GM23338 (cell line): Measurements from ENCODE around the gene PRPF19. TPM values are rescaled to one million over a fixed set of nuclear protein-coding genes. Genes with fewer than 3 reads are reported as not detected.

Experiments used
- ATAC-seq: fragments of 200-7000 bp; cut with Tn5 transposase; 3 replicates; pipeline ENCODE4 v1.9.1; 2020
- DNase-seq: peaks from one replicate; pipeline ENCODE4 v3.0.0-alpha.2; 2015; ENCODE audit warnings: low spot score
- H2AFZ ChIP-seq: fragments of 200-600 bp; sonication (generic); 2 replicates; pipeline ENCODE4 v1.8.0; 2016; ENCODE audit warnings: antibody characterized with exemption, mild to moderate bottlenecking, moderate library complexity
- H3F3A ChIP-seq: fragments of 200-600 bp; sonication (generic); replicated peaks from 2 replicates; pipeline ENCODE4 v1.8.0; 2017; ENCODE audit warnings: antibody characterized with exemption, mixed run types, low read depth
- H3K27ac ChIP-seq: fragments of 200-600 bp; sonication (generic); 2 replicates; pipeline ENCODE4 v1.6.1; 2016; ENCODE audit warnings: low read depth
- H3K27me3 ChIP-seq: fragments of 200-600 bp; sonication (generic); 2 replicates; pipeline ENCODE4 v1.8.0; 2016; ENCODE audit warnings: mild to moderate bottlenecking, mixed run types, moderate library complexity; ENCODE audit not compliant: insufficient read depth
- H3K36me3 ChIP-seq: fragments of 200-600 bp; sonication (generic); 2 replicates; pipeline ENCODE4 v1.8.0; 2016; ENCODE audit warnings: mild to moderate bottlenecking; ENCODE audit not compliant: insufficient read depth
- H3K4me1 ChIP-seq: fragments of 200-600 bp; sonication (generic); 2 replicates; pipeline ENCODE4 v1.8.0; 2016; ENCODE audit warnings: mild to moderate bottlenecking, moderate library complexity; ENCODE audit not compliant: insufficient read depth
- H3K4me2 ChIP-seq: fragments of 200-600 bp; sonication (generic); 2 replicates; pipeline ENCODE4 v1.7.1; 2017; ENCODE audit warnings: mixed run types
- H3K4me3 ChIP-seq: fragments of 200-600 bp; sonication (generic); 2 replicates; pipeline ENCODE4 v1.6.1; 2016; ENCODE audit warnings: mixed run types
- H3K79me2 ChIP-seq: fragments of 200-600 bp; sonication (generic); replicated peaks from 2 replicates; pipeline ENCODE4 v1.8.0; 2017; ENCODE audit warnings: mild to moderate bottlenecking; ENCODE audit not compliant: insufficient read depth
- H3K9me2 ChIP-seq: fragments of 200-600 bp; sonication (generic); 2 replicates; pipeline ENCODE4 v1.8.0; 2017; ENCODE audit not compliant: insufficient read depth
- H4K20me1 ChIP-seq: fragments of 200-600 bp; sonication (generic); replicated peaks from 2 replicates; pipeline ENCODE4 v1.8.0; 2017; ENCODE audit warnings: mild to moderate bottlenecking; ENCODE audit not compliant: insufficient read depth
- H3K27ac Mint-ChIP-seq: 2 replicates; pipeline ENCODE4 v1.8.0; 2020; ENCODE audit warnings: inconsistent platforms, mild to moderate bottlenecking, moderate library complexity, mixed read lengths
- H3K27me3 Mint-ChIP-seq: 3 replicates; pipeline ENCODE4 v1.8.0; 2022; ENCODE audit warnings: low read depth, mild to moderate bottlenecking, moderate library complexity, mixed read lengths, inconsistent platforms; ENCODE audit not compliant: insufficient read depth, poor library complexity
- H3K36me3 Mint-ChIP-seq: 3 replicates; pipeline ENCODE4 v1.8.0; 2021; ENCODE audit warnings: low read depth, mild to moderate bottlenecking, inconsistent platforms, moderate library complexity, mixed read lengths
- H3K4me1 Mint-ChIP-seq: 3 replicates; pipeline ENCODE4 v1.8.0; 2020; ENCODE audit warnings: mild to moderate bottlenecking, inconsistent platforms, mixed read lengths
- H3K4me3 Mint-ChIP-seq: 3 replicates; pipeline ENCODE4 v1.8.0; 2021; ENCODE audit warnings: moderate library complexity, mild to moderate bottlenecking, inconsistent platforms, mixed read lengths
- H3K9me3 Mint-ChIP-seq: 3 replicates; pipeline ENCODE4 v1.8.0; 2020; ENCODE audit warnings: moderate library complexity, mild to moderate bottlenecking, inconsistent platforms, mixed read lengths
- CREB1 ChIP-seq: fragments of 250-450 bp; sonication (Bioruptor Pico); IDR thresholded peaks from 2 replicates; pipeline ENCODE4 v1.5.0; 2020; ENCODE audit warnings: low read depth, mild to moderate bottlenecking, moderate library complexity
- CTCF ChIP-seq, 2 experiments: fragments of 200-600 bp in 1 of 2; sonication (generic) in 1 of 2; conservative IDR thresholded peaks; 2 replicates each; pipeline versions ENCODE4 v1.5.1 to v1.6.1; 2016 to 2017; ENCODE audit warnings: antibody characterized with exemption in 2 of 2, low read depth in 2 of 2, mild to moderate bottlenecking in 2 of 2, moderate library complexity in 1 of 2
- ETS1 ChIP-seq: IDR thresholded peaks from 2 replicates; pipeline ENCODE4 v1.6.1; 2016; ENCODE audit warnings: antibody characterized with exemption
- EZH2 ChIP-seq: fragments of 200-600 bp; sonication (generic); IDR thresholded peaks from one replicate; pipeline ENCODE4 v1.8.0; 2017; ENCODE audit warnings: antibody characterized with exemption, mild to moderate bottlenecking, low read depth; ENCODE audit not compliant: unreplicated experiment
- EZH2phosphoT487 ChIP-seq: fragments of 200-600 bp; sonication (generic); IDR thresholded peaks from one replicate; pipeline ENCODE4 v1.8.1; 2018; ENCODE audit warnings: antibody characterized with exemption; ENCODE audit not compliant: unreplicated experiment
- JUNB ChIP-seq: IDR thresholded peaks from one replicate; pipeline ENCODE4 v1.6.1; 2016; ENCODE audit warnings: antibody characterized with exemption; ENCODE audit not compliant: unreplicated experiment
- NANOG ChIP-seq: IDR thresholded peaks from 2 replicates; pipeline ENCODE4 v1.6.1; 2016; ENCODE audit warnings: antibody characterized with exemption, borderline replicate concordance
- POLR2AphosphoS5 ChIP-seq: IDR thresholded peaks from 2 replicates; pipeline ENCODE4 v1.6.1; 2016; ENCODE audit warnings: antibody characterized with exemption, low read depth
- REST ChIP-seq: IDR thresholded peaks from one replicate; pipeline ENCODE4 v1.6.1; 2018; ENCODE audit warnings: antibody characterized with exemption; ENCODE audit not compliant: unreplicated experiment
- STAT1 ChIP-seq: IDR thresholded peaks from one replicate; pipeline ENCODE4 v1.6.1; 2016; ENCODE audit warnings: antibody characterized with exemption; ENCODE audit not compliant: unreplicated experiment
- ZNF114 ChIP-seq: fragments of 250-450 bp; sonication (Bioruptor Pico); IDR thresholded peaks from 2 replicates; pipeline ENCODE4 v1.5.0; 2020; ENCODE audit warnings: mild to moderate bottlenecking, moderate library complexity
- ZNF331 ChIP-seq: fragments of 250-450 bp; sonication (Bioruptor Pico); IDR thresholded peaks from 2 replicates; pipeline ENCODE4 v1.5.0; 2020; ENCODE audit warnings: low read depth, mild to moderate bottlenecking, moderate library complexity
- polyA plus RNA-seq: library from polyadenylated mRNA; unstranded; fragments of >200 nt; fragmentation: Nextera tagmentation; extraction: Ambion mirVana; gene quantifications from 2 replicates; pipeline ENCODE4 v1.2.1, GENCODE V29; 2016
- total RNA-seq: library from RNA; depleted of rRNA; stranded (reverse); fragments of >200 nt; shearing (Covaris generic); gene quantifications from 2 replicates; pipeline ENCODE4 v1.2.3, GENCODE V29; 2014

PRPF19 gene
- total and polyA plus RNA-seq, 2 experiments from 2014 or later: 153 to 161 TPM

GRCh38 chr11:60848714-60849151 is 57.7 kb downstream of the PRPF19 start:
- Histone ChIP-seq H3K4me2 (no peak overlapping the region), H4K20me1 (peaks cover 13% of the 10 kb centered on the region; the same call in 1 of the 2 replicates), H3K9me2 (no peaks in the 10 kb centered on the region), H3K79me2 (peaks cover 32% of the 10 kb centered on the region), H2AFZ (no peak overlapping the region), H3K4me3 (no peak overlapping the region), H3K4me1 (peaks cover 12% of the 10 kb centered on the region; the same call in 1 of the 2 replicates), H3F3A (peaks cover 9% of the 10 kb centered on the region; the same call in 1 of the 2 replicates), H3K27me3 (peaks cover 13% of the 10 kb centered on the region), H3K36me3 (no peaks in the 10 kb centered on the region; the same call in 1 of the 2 replicates), H3K27ac (no peak overlapping the region)
- Mint-ChIP-seq H3K27ac (no peak overlapping the region), H3K4me1 (peaks cover 33% of the 10 kb centered on the region), H3K36me3 (peaks cover 59% of the 10 kb centered on the region), H3K4me3 (no peak overlapping the region), H3K9me3 (no peaks in the 10 kb centered on the region; the same call in 2 of the 3 replicates), H3K27me3 (peaks cover 20% of the 10 kb centered on the region)
- TF ChIP-seq POLR2AphosphoS5: no peak
- TF ChIP-seq EZH2phosphoT487: no peak
- TF ChIP-seq JUNB: no peak
- DNase-seq (no peak), ATAC-seq (no peak)

GRCh38 chr11:60847896-60848295 is 58.5 kb downstream of the PRPF19 start:
- H3K79me2 ChIP-seq: peaks cover 40% of the 10 kb centered on the region
- peaks cover 23% of the 10 kb centered on the region for H3K27me3 Mint-ChIP-seq

More at GRCh38 chr11:60847896-60848295, 58.5 kb downstream of the PRPF19 start:
- Mint-ChIP-seq H3K36me3 (peaks cover 56% of the 10 kb centered on the region), H3K27ac (no peak overlapping the region), H3K4me3 (no peak overlapping the region), H3K4me1 (peaks cover 39% of the 10 kb centered on the region), H3K9me3 (no peaks in the 10 kb centered on the region)
- no peak overlapping the region for H3K27ac ChIP-seq
- no peak overlapping the region for H3K4me3 ChIP-seq
- no peak for TF ChIP-seq ZNF331 (CRISPR knock-in tag)
- TF ChIP-seq POLR2AphosphoS5: no peak
- no peak for TF ChIP-seq EZH2
- no peak for TF ChIP-seq CTCF (conservative IDR thresholded peaks at IDR 0.05; ENCODE audit: low read depth in 2 of 2)
- no peak for TF ChIP-seq REST
- no peak for TF ChIP-seq NANOG
- no peak for TF ChIP-seq STAT1
- TF ChIP-seq CREB1 (CRISPR knock-in tag): no peak
- TF ChIP-seq ETS1: no peak
- TF ChIP-seq EZH2phosphoT487: no peak
- no peak for TF ChIP-seq JUNB
- TF ChIP-seq ZNF114 (CRISPR knock-in tag): no peak
- peaks cover 9% of the 10 kb centered on the region; the same call in 1 of the 2 replicates for H3F3A ChIP-seq
- H3K4me2 ChIP-seq: no peak overlapping the region
- DNase-seq: no peak
- H3K4me1 ChIP-seq: peaks cover 20% of the 10 kb centered on the region
- no peak for ATAC-seq
- H3K27me3 ChIP-seq: peaks cover 5% of the 10 kb centered on the region; the same call in 1 of the 2 replicates
- no peaks in the 10 kb centered on the region; the same call in 1 of the 2 replicates for H3K36me3 ChIP-seq
- no peaks in the 10 kb centered on the region for H3K9me2 ChIP-seq
- no peak overlapping the region for H2AFZ ChIP-seq
- peaks cover 21% of the 10 kb centered on the region for H4K20me1 ChIP-seq
